Activated CD4-positive, alpha-beta T cell treated with anti-CD3 and anti-CD28 coated beads, Interleukin-2, amount 10 ng/mL, durations not matched to agents 24 days and 14 days (primary cell): ENCODE data around the gene MXI1. TPM values are rescaled to one million over a fixed set of nuclear protein-coding genes. Genes with fewer than 3 reads are reported as not detected.

Experiments
- DNase-seq: peaks from one replicate; pipeline ENCODE4 v3.0.0; 2022
- H3K27ac Mint-ChIP-seq: one replicate; pipeline ENCODE4 v1.8.0; 2022; ENCODE audit warnings: mild to moderate bottlenecking, mixed read lengths
- H3K27me3 Mint-ChIP-seq: one replicate; pipeline ENCODE4 v1.8.0; 2022; ENCODE audit warnings: mixed read lengths
- H3K36me3 Mint-ChIP-seq: one replicate; pipeline ENCODE4 v1.8.0; 2022; ENCODE audit warnings: low read depth, mild to moderate bottlenecking, mixed read lengths
- H3K4me1 Mint-ChIP-seq: one replicate; pipeline ENCODE4 v1.8.0; 2021; ENCODE audit warnings: mixed read lengths
- H3K4me3 Mint-ChIP-seq: one replicate; pipeline ENCODE4 v1.8.0; 2022; ENCODE audit warnings: mild to moderate bottlenecking, moderate library complexity, mixed read lengths
- H3K9me3 Mint-ChIP-seq: one replicate; pipeline ENCODE4 v1.8.0; 2021; ENCODE audit warnings: mixed read lengths
- intact Hi-C: fragments of 100-400 bp; cut with micrococcal nuclease; formaldehyde crosslinking; loops from one replicate; pipeline ENCODE4 v1.15.1; 2023
- total RNA-seq: library from RNA; stranded (reverse); gene quantifications from 2 replicates; pipeline ENCODE4 v1.2.3, GENCODE V29; 2022

Gene MXI1
- total RNA-seq, 1 donor from 2014 or later, result 21.8 TPM

DNA sequence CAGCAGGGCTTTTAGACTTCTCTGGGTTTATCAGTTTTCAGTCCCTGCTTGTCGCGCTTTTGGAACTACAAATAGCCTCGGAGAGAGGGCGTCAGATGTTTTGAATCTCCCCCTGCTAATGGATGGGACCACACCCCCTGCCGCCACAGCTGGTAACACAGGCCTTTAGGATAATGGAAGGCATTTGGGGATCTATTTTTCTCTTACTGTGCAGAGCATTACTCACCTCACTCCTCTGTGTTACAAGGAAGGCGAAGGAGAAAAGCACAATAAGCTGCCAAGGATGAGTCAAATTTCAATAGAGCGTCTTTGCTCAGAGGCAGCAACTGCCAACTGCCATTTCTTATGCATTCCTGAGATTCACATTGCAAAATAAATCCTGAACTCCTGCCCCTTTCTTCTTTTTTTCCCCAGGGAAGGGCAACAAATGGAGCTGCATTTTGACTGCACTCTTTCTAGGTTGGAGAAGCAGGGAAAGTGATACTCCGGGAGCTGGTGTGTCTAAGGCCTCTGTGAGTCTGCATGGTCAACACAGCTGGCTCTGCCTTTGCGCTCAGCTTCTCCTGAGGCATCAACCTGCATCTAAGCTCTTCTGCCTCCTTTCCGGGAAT is 128.8 kb downstream of the MXI1 start:
- peak overlapping the region; percentile 75 for H3K27ac Mint-ChIP-seq
- intact Hi-C loops, result no loop called here
- H3K4me1 Mint-ChIP-seq, result peaks cover 32% of the 10 kb centered on the region
- no peak for DNase-seq
- peak overlapping the region; percentile 30 for H3K4me3 Mint-ChIP-seq
- H3K9me3 Mint-ChIP-seq, result no peaks in the 10 kb centered on the region
- H3K36me3 Mint-ChIP-seq, result no peaks in the 10 kb centered on the region
- no peaks in the 10 kb centered on the region for H3K27me3 Mint-ChIP-seq

Other genes starting within 250 kb of the MXI1 start
- 28.4 and 28.9 TPM in 2 replicates for gene ADD3, start 199.6 kb upstream of the MXI1 start, total RNA-seq
- 46.2 TPM in 2 replicates for gene SMNDC1, start 97.3 kb downstream of the MXI1 start, total RNA-seq